Measurements from ENCODE around the gene CTNNB1.

Gene CTNNB1

GRCh38 chr3:41247055-41248004 lies 48.0 kb downstream of the CTNNB1 start:
- TF ChIP-seq CSDC2 (CRISPR knock-in tag; IDR thresholded peaks at IDR 0.05) (no peak), BACH2 (CRISPR knock-in tag; IDR thresholded peaks at IDR 0.05; ENCODE audit: borderline replicate concordance) (no peak), ZFP30 (CRISPR knock-in tag; IDR thresholded peaks at IDR 0.05) (no peak)
- no peak; the same call in 2 of the 3 replicates for ATAC-seq

- TF ChIP-seq PATZ1 (CRISPR knock-in tag; IDR thresholded peaks at IDR 0.05; ENCODE audit: borderline replicate concordance), result no peak
- no peak for TF ChIP-seq ZC3H10 (CRISPR knock-in tag; IDR thresholded peaks at IDR 0.05)
- no peak for TF ChIP-seq TSHZ2 (CRISPR knock-in tag; IDR thresholded peaks at IDR 0.05)
- no peak for TF ChIP-seq GLIS3 (CRISPR knock-in tag; IDR thresholded peaks at IDR 0.05)
- TF ChIP-seq TOX (CRISPR knock-in tag; IDR thresholded peaks at IDR 0.05; ENCODE audit: borderline replicate concordance), result no peak
- TF ChIP-seq ZFP3 (CRISPR knock-in tag; IDR thresholded peaks at IDR 0.05), result no peak
- no peak for TF ChIP-seq ARNTL (CRISPR knock-in tag; IDR thresholded peaks at IDR 0.05; ENCODE audit: borderline replicate concordance, low read depth)
- TF ChIP-seq RARB (CRISPR knock-in tag; IDR thresholded peaks at IDR 0.05), result no peak
- TF ChIP-seq ZNF565 (CRISPR knock-in tag; conservative IDR thresholded peaks at IDR 0.05; ENCODE audit: low read depth), result no peak
- TF ChIP-seq SNAI2 (CRISPR knock-in tag; IDR thresholded peaks at IDR 0.05), result no peak
- no peak for TF ChIP-seq ESRRG (CRISPR knock-in tag; IDR thresholded peaks at IDR 0.05)
- no peak for TF ChIP-seq CREB5 (CRISPR knock-in tag; IDR thresholded peaks at IDR 0.05; ENCODE audit: low read depth)
- TF ChIP-seq ZNF70 (CRISPR knock-in tag; IDR thresholded peaks at IDR 0.05), result no peak
- TF ChIP-seq OSR1 (CRISPR knock-in tag; IDR thresholded peaks at IDR 0.05), result no peak
- TF ChIP-seq POU6F1 (CRISPR knock-in tag; IDR thresholded peaks at IDR 0.05; ENCODE audit: borderline replicate concordance, low read depth), result no peak
- no peak for TF ChIP-seq ISL1 (CRISPR knock-in tag; IDR thresholded peaks at IDR 0.05)
- no peak for TF ChIP-seq PPARA (CRISPR knock-in tag; IDR thresholded peaks at IDR 0.05; ENCODE audit: borderline replicate concordance)
- no peak for TF ChIP-seq CSDC2 (CRISPR knock-in tag; IDR thresholded peaks at IDR 0.05)
- no peak for TF ChIP-seq CSRNP3 (CRISPR knock-in tag; IDR thresholded peaks at IDR 0.05)
- no peak for TF ChIP-seq ZFP30 (CRISPR knock-in tag; IDR thresholded peaks at IDR 0.05)
- ATAC-seq, result no peak
Measured at GRCh38 chr3:41248525-41248924, 49.2 kb downstream of the CTNNB1 start.

- ATAC-seq, result no peak
- TF ChIP-seq CSDC2 (CRISPR knock-in tag; IDR thresholded peaks at IDR 0.05) (no peak), TOX (CRISPR knock-in tag; IDR thresholded peaks at IDR 0.05; ENCODE audit: borderline replicate concordance) (no peak), CSRNP3 (CRISPR knock-in tag; IDR thresholded peaks at IDR 0.05) (no peak), PATZ1 (CRISPR knock-in tag; IDR thresholded peaks at IDR 0.05; ENCODE audit: borderline replicate concordance) (no peak), ZNF565 (CRISPR knock-in tag; conservative IDR thresholded peaks at IDR 0.05; ENCODE audit: low read depth) (no peak), RARB (CRISPR knock-in tag; IDR thresholded peaks at IDR 0.05) (no peak), ZNF8 (CRISPR knock-in tag; IDR thresholded peaks at IDR 0.05) (no peak)
Measured at GRCh38 chr3:41249318-41249717, 50.0 kb downstream of the CTNNB1 start.

Data from SK-N-SH treated with all-trans-retinoic acid at 6 μM for 48 hours (cell line).